Measurements from ENCODE around the gene NEU3.

DNA sequence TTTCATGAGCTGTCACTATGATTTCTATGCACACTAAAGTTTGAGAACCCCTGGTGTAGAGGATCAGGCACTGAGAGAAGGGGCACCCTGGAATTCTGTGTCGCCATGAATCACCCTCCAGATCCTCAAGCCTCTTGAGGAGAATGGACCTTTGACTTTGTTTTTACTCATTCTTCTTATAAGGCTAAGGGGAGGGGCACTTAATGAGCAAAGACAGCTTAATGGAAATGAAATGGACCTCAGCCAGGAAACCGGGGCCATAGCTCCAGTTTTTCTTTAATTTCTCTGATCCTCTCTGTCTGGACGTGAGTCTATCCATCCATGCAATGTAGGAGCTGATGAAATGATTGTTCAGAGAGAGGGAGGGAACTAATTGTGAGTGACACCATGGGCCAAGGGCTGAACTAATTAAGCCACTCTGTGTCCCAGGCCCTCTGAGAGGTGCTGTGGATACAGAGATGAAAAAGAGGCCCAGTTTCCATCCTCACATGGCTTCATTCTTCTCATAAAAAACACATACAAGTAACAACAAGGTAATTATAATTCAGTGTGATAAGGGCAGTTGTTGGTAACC is 75.1 kb downstream of the NEU3 start:
- TF ChIP-seq, protein P1, sequence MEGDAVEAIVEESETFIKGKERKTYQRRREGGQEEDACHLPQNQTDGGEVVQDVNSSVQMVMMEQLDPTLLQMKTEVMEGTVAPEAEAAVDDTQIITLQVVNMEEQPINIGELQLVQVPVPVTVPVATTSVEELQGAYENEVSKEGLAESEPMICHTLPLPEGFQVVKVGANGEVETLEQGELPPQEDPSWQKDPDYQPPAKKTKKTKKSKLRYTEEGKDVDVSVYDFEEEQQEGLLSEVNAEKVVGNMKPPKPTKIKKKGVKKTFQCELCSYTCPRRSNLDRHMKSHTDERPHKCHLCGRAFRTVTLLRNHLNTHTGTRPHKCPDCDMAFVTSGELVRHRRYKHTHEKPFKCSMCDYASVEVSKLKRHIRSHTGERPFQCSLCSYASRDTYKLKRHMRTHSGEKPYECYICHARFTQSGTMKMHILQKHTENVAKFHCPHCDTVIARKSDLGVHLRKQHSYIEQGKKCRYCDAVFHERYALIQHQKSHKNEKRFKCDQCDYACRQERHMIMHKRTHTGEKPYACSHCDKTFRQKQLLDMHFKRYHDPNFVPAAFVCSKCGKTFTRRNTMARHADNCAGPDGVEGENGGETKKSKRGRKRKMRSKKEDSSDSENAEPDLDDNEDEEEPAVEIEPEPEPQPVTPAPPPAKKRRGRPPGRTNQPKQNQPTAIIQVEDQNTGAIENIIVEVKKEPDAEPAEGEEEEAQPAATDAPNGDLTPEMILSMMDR (IDR thresholded peaks at IDR 0.05; ENCODE audit: low read depth, low read length), result no peak
- TF ChIP-seq EZH2phosphoT487 (IDR thresholded peaks at IDR 0.05; ENCODE audit: low read depth), result no peak
